GM23338 (cell line): ENCODE data around the gene TPRG1. TPM values are rescaled to one million over a fixed set of nuclear protein-coding genes. Genes with fewer than 3 reads are reported as not detected.

Experiments used
- ATAC-seq: fragments of 200-7000 bp; cut with Tn5 transposase; 3 replicates; pipeline ENCODE4 v1.9.1; 2020
- DNase-seq: peaks from one replicate; pipeline ENCODE4 v3.0.0-alpha.2; 2015; ENCODE audit warnings: low spot score
- H2AFZ ChIP-seq: fragments of 200-600 bp; sonication (generic); 2 replicates; pipeline ENCODE4 v1.8.0; 2016; ENCODE audit warnings: antibody characterized with exemption, mild to moderate bottlenecking, moderate library complexity
- H3F3A ChIP-seq: fragments of 200-600 bp; sonication (generic); replicated peaks from 2 replicates; pipeline ENCODE4 v1.8.0; 2017; ENCODE audit warnings: antibody characterized with exemption, mixed run types, low read depth
- H3K27ac ChIP-seq: fragments of 200-600 bp; sonication (generic); 2 replicates; pipeline ENCODE4 v1.6.1; 2016; ENCODE audit warnings: low read depth
- H3K27me3 ChIP-seq: fragments of 200-600 bp; sonication (generic); 2 replicates; pipeline ENCODE4 v1.8.0; 2016; ENCODE audit warnings: mild to moderate bottlenecking, mixed run types, moderate library complexity; ENCODE audit not compliant: insufficient read depth
- H3K36me3 ChIP-seq: fragments of 200-600 bp; sonication (generic); 2 replicates; pipeline ENCODE4 v1.8.0; 2016; ENCODE audit warnings: mild to moderate bottlenecking; ENCODE audit not compliant: insufficient read depth
- H3K4me1 ChIP-seq: fragments of 200-600 bp; sonication (generic); 2 replicates; pipeline ENCODE4 v1.8.0; 2016; ENCODE audit warnings: mild to moderate bottlenecking, moderate library complexity; ENCODE audit not compliant: insufficient read depth
- H3K4me2 ChIP-seq: fragments of 200-600 bp; sonication (generic); 2 replicates; pipeline ENCODE4 v1.7.1; 2017; ENCODE audit warnings: mixed run types
- H3K4me3 ChIP-seq: fragments of 200-600 bp; sonication (generic); 2 replicates; pipeline ENCODE4 v1.6.1; 2016; ENCODE audit warnings: mixed run types
- H3K79me2 ChIP-seq: fragments of 200-600 bp; sonication (generic); replicated peaks from 2 replicates; pipeline ENCODE4 v1.8.0; 2017; ENCODE audit warnings: mild to moderate bottlenecking; ENCODE audit not compliant: insufficient read depth
- H3K9me2 ChIP-seq: fragments of 200-600 bp; sonication (generic); 2 replicates; pipeline ENCODE4 v1.8.0; 2017; ENCODE audit not compliant: insufficient read depth
- H4K20me1 ChIP-seq: fragments of 200-600 bp; sonication (generic); replicated peaks from 2 replicates; pipeline ENCODE4 v1.8.0; 2017; ENCODE audit warnings: mild to moderate bottlenecking; ENCODE audit not compliant: insufficient read depth
- H3K27ac Mint-ChIP-seq: 2 replicates; pipeline ENCODE4 v1.8.0; 2020; ENCODE audit warnings: inconsistent platforms, mild to moderate bottlenecking, moderate library complexity, mixed read lengths
- H3K27me3 Mint-ChIP-seq: 3 replicates; pipeline ENCODE4 v1.8.0; 2022; ENCODE audit warnings: low read depth, mild to moderate bottlenecking, moderate library complexity, mixed read lengths, inconsistent platforms; ENCODE audit not compliant: insufficient read depth, poor library complexity
- H3K36me3 Mint-ChIP-seq: 3 replicates; pipeline ENCODE4 v1.8.0; 2021; ENCODE audit warnings: low read depth, mild to moderate bottlenecking, inconsistent platforms, moderate library complexity, mixed read lengths
- H3K4me1 Mint-ChIP-seq: 3 replicates; pipeline ENCODE4 v1.8.0; 2020; ENCODE audit warnings: mild to moderate bottlenecking, inconsistent platforms, mixed read lengths
- H3K4me3 Mint-ChIP-seq: 3 replicates; pipeline ENCODE4 v1.8.0; 2021; ENCODE audit warnings: moderate library complexity, mild to moderate bottlenecking, inconsistent platforms, mixed read lengths
- H3K9me3 Mint-ChIP-seq: 3 replicates; pipeline ENCODE4 v1.8.0; 2020; ENCODE audit warnings: moderate library complexity, mild to moderate bottlenecking, inconsistent platforms, mixed read lengths
- CTCF ChIP-seq, 2 experiments: fragments of 200-600 bp in 1 of 2; sonication (generic) in 1 of 2; conservative IDR thresholded peaks; 2 replicates each; pipeline versions ENCODE4 v1.5.1 to v1.6.1; 2016 to 2017; ENCODE audit warnings: antibody characterized with exemption in 2 of 2, low read depth in 2 of 2, mild to moderate bottlenecking in 2 of 2, moderate library complexity in 1 of 2
- ETS1 ChIP-seq: IDR thresholded peaks from 2 replicates; pipeline ENCODE4 v1.6.1; 2016; ENCODE audit warnings: antibody characterized with exemption
- STAT1 ChIP-seq: IDR thresholded peaks from one replicate; pipeline ENCODE4 v1.6.1; 2016; ENCODE audit warnings: antibody characterized with exemption; ENCODE audit not compliant: unreplicated experiment
- ZNF462 ChIP-seq: fragments of 250-450 bp; sonication (Bioruptor Pico); IDR thresholded peaks from 2 replicates; pipeline ENCODE4 v1.5.0; 2020; ENCODE audit warnings: mild to moderate bottlenecking, moderate library complexity
- polyA plus RNA-seq: library from polyadenylated mRNA; unstranded; fragments of >200 nt; fragmentation: Nextera tagmentation; extraction: Ambion mirVana; gene quantifications from 2 replicates; pipeline ENCODE4 v1.2.1, GENCODE V29; 2016
- total RNA-seq: library from RNA; depleted of rRNA; stranded (reverse); fragments of >200 nt; shearing (Covaris generic); gene quantifications from 2 replicates; pipeline ENCODE4 v1.2.3, GENCODE V29; 2014

Gene TPRG1
- total and polyA plus RNA-seq, 2 experiments from 2014 or later: 0.74 to 1.7 TPM

GRCh38 chr3:189132231-189132671 lies 39.5 kb upstream of the TPRG1 start (continued):
- no peak for TF ChIP-seq ZNF462
- no peak for TF ChIP-seq CTCF (conservative IDR thresholded peaks at IDR 0.05; ENCODE audit: low read depth in 2 of 2)

- Mint-ChIP-seq H3K36me3 (no peaks in the 10 kb centered on the region), H3K9me3 (no peaks in the 10 kb centered on the region), H3K27me3 (no peaks in the 10 kb centered on the region), H3K4me3 (no peak overlapping the region), H3K4me1 (no peaks in the 10 kb centered on the region), H3K27ac (no peak overlapping the region)
- TF ChIP-seq ETS1: no peak
- TF ChIP-seq STAT1: no peak
- Histone ChIP-seq H3K4me2 (no peak overlapping the region), H3K79me2 (no peaks in the 10 kb centered on the region), H3K4me3 (no peak overlapping the region), H2AFZ (no peak overlapping the region), H3K27me3 (no peaks in the 10 kb centered on the region), H3K36me3 (no peaks in the 10 kb centered on the region), H4K20me1 (no peaks in the 10 kb centered on the region), H3F3A (no peaks in the 10 kb centered on the region), H3K27ac (no peak overlapping the region), H3K9me2 (no peaks in the 10 kb centered on the region), H3K4me1 (no peaks in the 10 kb centered on the region)
- no peak for ATAC-seq
- no peak for DNase-seq
Observed at GRCh38 chr3:189132839-189133238, 38.9 kb upstream of the TPRG1 start.
